ENCODE data around the gene ANKS1A.

GRCh38 chr6:34876472-34876871 lies 12.6 kb upstream of the ANKS1A start:
- TF ChIP-seq POLR2AphosphoS5 (IDR thresholded peaks at IDR 0.05) (no peak), POLR2A (IDR thresholded peaks at IDR 0.05) (no peak)
- TF ChIP-seq, protein P1, sequence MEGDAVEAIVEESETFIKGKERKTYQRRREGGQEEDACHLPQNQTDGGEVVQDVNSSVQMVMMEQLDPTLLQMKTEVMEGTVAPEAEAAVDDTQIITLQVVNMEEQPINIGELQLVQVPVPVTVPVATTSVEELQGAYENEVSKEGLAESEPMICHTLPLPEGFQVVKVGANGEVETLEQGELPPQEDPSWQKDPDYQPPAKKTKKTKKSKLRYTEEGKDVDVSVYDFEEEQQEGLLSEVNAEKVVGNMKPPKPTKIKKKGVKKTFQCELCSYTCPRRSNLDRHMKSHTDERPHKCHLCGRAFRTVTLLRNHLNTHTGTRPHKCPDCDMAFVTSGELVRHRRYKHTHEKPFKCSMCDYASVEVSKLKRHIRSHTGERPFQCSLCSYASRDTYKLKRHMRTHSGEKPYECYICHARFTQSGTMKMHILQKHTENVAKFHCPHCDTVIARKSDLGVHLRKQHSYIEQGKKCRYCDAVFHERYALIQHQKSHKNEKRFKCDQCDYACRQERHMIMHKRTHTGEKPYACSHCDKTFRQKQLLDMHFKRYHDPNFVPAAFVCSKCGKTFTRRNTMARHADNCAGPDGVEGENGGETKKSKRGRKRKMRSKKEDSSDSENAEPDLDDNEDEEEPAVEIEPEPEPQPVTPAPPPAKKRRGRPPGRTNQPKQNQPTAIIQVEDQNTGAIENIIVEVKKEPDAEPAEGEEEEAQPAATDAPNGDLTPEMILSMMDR (IDR thresholded peaks at IDR 0.05 in 8 of 11, conservative IDR thresholded peaks at IDR 0.05 in 3 of 11), result no peak
